ENCODE data around the gene KCNH5.

DNA sequence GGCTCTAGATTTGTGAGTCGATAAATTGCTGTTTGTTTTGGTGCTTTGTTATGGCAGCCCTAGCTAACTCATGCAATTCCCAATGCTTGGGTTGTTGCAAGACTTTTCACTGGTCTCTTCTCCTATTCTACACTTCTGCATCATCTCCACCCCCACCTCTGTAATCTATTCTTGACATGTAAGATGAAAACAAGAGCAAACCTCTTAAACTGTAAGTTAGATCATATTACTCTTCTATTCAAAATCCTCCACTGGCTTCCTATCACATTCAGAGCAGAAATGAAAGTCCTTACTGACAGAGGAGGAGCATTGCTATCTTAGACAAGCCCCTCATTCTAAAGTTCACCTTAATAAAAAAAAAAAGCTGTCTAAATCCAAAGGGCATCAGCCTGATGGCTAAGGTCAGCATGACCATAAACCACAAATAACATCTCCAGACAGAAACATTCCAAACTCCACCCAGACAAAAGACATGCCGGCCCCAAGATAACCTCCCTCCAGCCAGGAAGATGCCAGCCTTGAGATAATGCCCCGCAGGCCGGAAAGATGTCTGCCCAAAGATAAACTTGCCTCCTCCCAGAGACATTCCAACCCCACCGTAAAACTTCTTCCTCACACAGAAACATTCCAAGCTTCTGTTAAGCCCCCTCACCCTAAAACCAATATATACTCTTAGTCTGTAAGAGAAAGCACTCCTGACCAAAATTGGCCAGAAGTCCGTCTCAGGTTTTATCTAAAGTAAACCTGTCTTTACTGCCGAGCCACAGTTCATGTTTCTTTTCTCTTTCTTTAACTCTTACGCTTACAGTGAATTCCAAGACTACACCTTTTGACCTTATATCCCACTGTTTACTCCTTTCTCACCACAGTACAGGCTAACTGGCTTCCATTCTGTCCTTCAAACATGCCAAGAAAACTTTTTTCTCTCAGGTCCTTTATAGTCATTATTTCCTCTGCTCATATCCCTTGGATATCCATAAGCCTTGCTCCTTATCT is 308.9 kb downstream of the KCNH5 start:
- TF ChIP-seq YBX1 (IDR thresholded peaks at IDR 0.05) (no peak), GATAD2B (IDR thresholded peaks at IDR 0.05; ENCODE audit: borderline replicate concordance) (no peak), CTCF (IDR thresholded peaks at IDR 0.05 in 2 of 3, conservative IDR thresholded peaks at IDR 0.05 in 1 of 3; ENCODE audit: insufficient read depth in 2 of 3, low read depth in 1 of 3, low read length in 3 of 3) (no peak), ZSCAN29 (IDR thresholded peaks at IDR 0.05) (no peak), FOXM1 (IDR thresholded peaks at IDR 0.05; ENCODE audit: low read depth) (no peak), FOXM1 (CRISPR knock-in tag; IDR thresholded peaks at IDR 0.05; ENCODE audit: low read depth) (no peak), BHLHE40 (IDR thresholded peaks at IDR 0.05; ENCODE audit: low read length) (no peak), HMGN3 (IDR thresholded peaks at IDR 0.05; ENCODE audit: borderline replicate concordance, extremely low read depth, insufficient read length, low read depth, low read length) (no peak), FOXJ3 (CRISPR knock-in tag; IDR thresholded peaks at IDR 0.05) (no peak)
- TF ChIP-seq, protein P1, sequence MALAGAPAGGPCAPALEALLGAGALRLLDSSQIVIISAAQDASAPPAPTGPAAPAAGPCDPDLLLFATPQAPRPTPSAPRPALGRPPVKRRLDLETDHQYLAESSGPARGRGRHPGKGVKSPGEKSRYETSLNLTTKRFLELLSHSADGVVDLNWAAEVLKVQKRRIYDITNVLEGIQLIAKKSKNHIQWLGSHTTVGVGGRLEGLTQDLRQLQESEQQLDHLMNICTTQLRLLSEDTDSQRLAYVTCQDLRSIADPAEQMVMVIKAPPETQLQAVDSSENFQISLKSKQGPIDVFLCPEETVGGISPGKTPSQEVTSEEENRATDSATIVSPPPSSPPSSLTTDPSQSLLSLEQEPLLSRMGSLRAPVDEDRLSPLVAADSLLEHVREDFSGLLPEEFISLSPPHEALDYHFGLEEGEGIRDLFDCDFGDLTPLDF (CRISPR knock-in tag; IDR thresholded peaks at IDR 0.05) = no peak
- TF ChIP-seq, protein P2, sequence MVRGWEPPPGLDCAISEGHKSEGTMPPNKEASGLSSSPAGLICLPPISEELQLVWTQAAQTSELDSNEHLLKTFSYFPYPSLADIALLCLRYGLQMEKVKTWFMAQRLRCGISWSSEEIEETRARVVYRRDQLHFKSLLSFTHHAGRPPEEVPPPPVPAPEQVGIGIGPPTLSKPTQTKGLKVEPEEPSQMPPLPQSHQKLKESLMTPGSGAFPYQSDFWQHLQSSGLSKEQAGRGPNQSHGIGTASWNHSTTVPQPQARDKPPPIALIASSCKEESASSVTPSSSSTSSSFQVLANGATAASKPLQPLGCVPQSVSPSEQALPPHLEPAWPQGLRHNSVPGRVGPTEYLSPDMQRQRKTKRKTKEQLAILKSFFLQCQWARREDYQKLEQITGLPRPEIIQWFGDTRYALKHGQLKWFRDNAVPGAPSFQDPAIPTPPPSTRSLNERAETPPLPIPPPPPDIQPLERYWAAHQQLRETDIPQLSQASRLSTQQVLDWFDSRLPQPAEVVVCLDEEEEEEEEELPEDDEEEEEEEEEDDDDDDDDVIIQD (CRISPR knock-in tag; IDR thresholded peaks at IDR 0.05) = no peak
